Parathyroid adenoma (tissue), 2 donors: ENCODE measurements around the gene GNAO1.

Experiments
- H2AFZ ChIP-seq: fragments of 300-600 bp; sonication (generic); one replicate; pipeline ENCODE4 v1.7.0; 2017; ENCODE audit warnings: antibody characterized with exemption, mild to moderate bottlenecking
- H3K27ac ChIP-seq: fragments of 300-600 bp; sonication (generic); one replicate; pipeline ENCODE4 v1.7.0; 2017
- H3K27me3 ChIP-seq: fragments of 300-600 bp; sonication (generic); one replicate; pipeline ENCODE4 v1.7.0; 2017; ENCODE audit warnings: low read length; ENCODE audit not compliant: control insufficient read depth, insufficient read depth
- H3K36me3 ChIP-seq: fragments of 300-600 bp; sonication (generic); one replicate; pipeline ENCODE4 v1.7.0; 2017; ENCODE audit warnings: low read length; ENCODE audit not compliant: control insufficient read depth, insufficient read depth
- H3K4me1 ChIP-seq: fragments of 300-600 bp; sonication (generic); one replicate; pipeline ENCODE4 v1.7.0; 2017; ENCODE audit warnings: control low read depth
- H3K4me2 ChIP-seq: fragments of 300-600 bp; sonication (generic); one replicate; pipeline ENCODE4 v1.7.0; 2017; ENCODE audit warnings: low read length
- H3K4me3 ChIP-seq: fragments of 300-600 bp; sonication (generic); one replicate; pipeline ENCODE4 v1.7.0; 2017; ENCODE audit warnings: low read depth, low read length
- H3K79me2 ChIP-seq: fragments of 300-600 bp; sonication (generic); one replicate; pipeline ENCODE4 v1.7.0; 2017; ENCODE audit warnings: control low read depth
- H3K9ac ChIP-seq: fragments of 300-600 bp; sonication (generic); one replicate; pipeline ENCODE4 v1.7.0; 2017; ENCODE audit warnings: mild to moderate bottlenecking
- H3K9me3 ChIP-seq: fragments of 300-600 bp; sonication (generic); one replicate; pipeline ENCODE4 v1.7.0; 2017; ENCODE audit warnings: low read length; ENCODE audit not compliant: control insufficient read depth
- TF ChIP-seq, protein P1 (sequence below): fragments of 300-600 bp; sonication (generic); IDR thresholded peaks from one replicate; pipeline ENCODE4 v1.7.0; 2017; ENCODE audit warnings: antibody characterized with exemption, mild to moderate bottlenecking
- donor health status: primary hyperparathyroidism.

GNAO1 gene

DNA sequence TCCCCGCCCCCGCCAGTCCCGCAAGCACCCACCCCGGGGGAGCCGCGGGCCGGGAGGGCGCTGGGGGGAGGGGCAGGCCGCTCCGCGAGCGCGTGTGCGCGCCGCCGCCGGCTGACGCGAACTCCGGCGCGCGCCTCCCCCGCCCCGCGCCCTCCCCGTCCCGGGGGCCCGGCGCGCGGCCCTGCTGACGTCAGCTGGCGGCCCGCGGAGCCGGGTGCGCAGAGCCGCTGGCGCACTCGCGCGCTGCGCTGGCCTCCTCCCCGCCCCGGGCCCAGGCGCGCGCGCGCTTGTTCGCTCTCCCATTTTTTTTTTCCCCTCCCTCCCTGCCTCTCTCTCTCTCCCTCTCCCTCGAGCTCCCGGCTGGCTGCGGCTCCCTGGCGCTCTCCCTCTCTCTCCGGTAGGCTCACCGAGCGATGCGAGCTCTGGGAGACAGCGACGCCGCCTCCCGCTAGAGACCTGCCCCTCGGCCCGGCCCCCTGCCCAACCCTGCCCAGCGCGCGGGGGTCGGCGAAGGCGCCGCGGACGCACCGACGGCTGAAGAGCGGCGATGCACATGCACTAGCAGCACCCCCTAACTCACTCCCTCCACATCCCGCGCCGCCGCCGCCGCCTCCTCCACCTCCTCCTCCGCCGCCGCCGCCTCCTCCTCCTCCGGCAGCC, at the start of gene GNAO1:
GNAO1 (plus strand) TSS at position 334 of the 660 bp plus-strand sequence. CDS start 747 bp downstream, outside the sequence.
- Histone ChIP-seq H3K27ac (peak within 1 kb of the TSS; percentile 87), H3K36me3 (no peaks in the 10 kb centered on the region), H3K9ac (peak within 1 kb of the TSS; percentile 49), H2AFZ (peak within 1 kb of the TSS; percentile 97), H3K4me3 (peak within 1 kb of the TSS; percentile 61), H3K4me2 (peak within 1 kb of the TSS; percentile 81), H3K4me1 (peaks cover 8% of the 10 kb centered on the region), H3K9me3 (no peaks in the 10 kb centered on the region), H3K27me3 (no peaks in the 10 kb centered on the region), H3K79me2 (no peaks in the 10 kb centered on the region)
- TF ChIP-seq, protein P1, sequence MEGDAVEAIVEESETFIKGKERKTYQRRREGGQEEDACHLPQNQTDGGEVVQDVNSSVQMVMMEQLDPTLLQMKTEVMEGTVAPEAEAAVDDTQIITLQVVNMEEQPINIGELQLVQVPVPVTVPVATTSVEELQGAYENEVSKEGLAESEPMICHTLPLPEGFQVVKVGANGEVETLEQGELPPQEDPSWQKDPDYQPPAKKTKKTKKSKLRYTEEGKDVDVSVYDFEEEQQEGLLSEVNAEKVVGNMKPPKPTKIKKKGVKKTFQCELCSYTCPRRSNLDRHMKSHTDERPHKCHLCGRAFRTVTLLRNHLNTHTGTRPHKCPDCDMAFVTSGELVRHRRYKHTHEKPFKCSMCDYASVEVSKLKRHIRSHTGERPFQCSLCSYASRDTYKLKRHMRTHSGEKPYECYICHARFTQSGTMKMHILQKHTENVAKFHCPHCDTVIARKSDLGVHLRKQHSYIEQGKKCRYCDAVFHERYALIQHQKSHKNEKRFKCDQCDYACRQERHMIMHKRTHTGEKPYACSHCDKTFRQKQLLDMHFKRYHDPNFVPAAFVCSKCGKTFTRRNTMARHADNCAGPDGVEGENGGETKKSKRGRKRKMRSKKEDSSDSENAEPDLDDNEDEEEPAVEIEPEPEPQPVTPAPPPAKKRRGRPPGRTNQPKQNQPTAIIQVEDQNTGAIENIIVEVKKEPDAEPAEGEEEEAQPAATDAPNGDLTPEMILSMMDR, result no peak

DNA sequence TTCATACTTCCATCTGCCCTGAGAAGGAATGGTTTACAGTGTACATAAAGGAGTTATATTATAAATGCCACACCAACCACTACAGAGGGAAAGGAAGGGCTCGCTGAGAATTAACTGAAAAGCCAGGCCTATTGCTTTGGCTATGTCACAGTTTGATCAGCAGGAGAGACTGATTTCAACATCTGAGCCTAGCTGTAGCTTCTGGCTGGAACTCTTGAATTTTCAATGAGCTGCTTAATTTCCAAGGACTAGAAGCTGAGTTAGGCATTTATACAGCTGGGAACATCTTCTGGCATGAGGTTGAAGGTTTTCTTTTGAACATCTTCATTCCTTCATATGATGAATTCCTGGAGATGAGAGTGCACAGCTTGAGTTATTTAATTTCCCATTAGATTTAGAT, 47.6 kb upstream of the GNAO1 start:
- H3K36me3 ChIP-seq, result no peaks in the 10 kb centered on the region
- H3K27me3 ChIP-seq, result no peaks in the 10 kb centered on the region
- no peak overlapping the region for H3K9ac ChIP-seq
- H3K9me3 ChIP-seq, result no peaks in the 10 kb centered on the region
- no peaks in the 10 kb centered on the region for H3K79me2 ChIP-seq
- TF ChIP-seq, protein P1, result no peak
- H2AFZ ChIP-seq, result no peak overlapping the region
- H3K4me2 ChIP-seq, result no peak overlapping the region
- H3K4me3 ChIP-seq, result no peak overlapping the region
- no peak overlapping the region for H3K27ac ChIP-seq
- no peaks in the 10 kb centered on the region for H3K4me1 ChIP-seq

DNA sequence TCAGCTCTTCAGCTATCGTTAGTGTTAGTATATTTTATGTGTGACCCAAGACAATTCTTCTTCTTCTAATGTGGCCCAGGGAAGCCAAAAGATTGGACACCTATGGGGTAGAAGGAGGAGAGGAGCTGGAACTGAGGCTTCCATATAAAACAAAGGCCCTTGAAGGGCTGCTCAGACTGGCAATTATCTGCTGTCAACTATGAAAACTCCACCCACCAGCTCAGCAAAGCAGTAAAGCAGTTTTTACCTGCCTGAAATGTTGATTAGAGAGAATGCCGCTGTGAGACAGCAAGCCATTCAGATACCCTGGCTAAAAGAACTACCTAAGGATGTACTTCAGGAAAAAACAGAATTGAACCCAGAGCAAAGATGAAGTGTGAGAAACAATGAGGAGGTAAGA, 45.9 kb upstream of the GNAO1 start:
- Histone ChIP-seq H3K79me2 (no peaks in the 10 kb centered on the region), H3K27ac (no peak overlapping the region), H3K9me3 (no peaks in the 10 kb centered on the region), H3K4me3 (no peak overlapping the region), H3K27me3 (no peaks in the 10 kb centered on the region), H3K4me2 (no peak overlapping the region), H3K4me1 (no peaks in the 10 kb centered on the region), H3K36me3 (no peaks in the 10 kb centered on the region), H3K9ac (no peak overlapping the region), H2AFZ (no peak overlapping the region)
- TF ChIP-seq, protein P1, result no peak

DNA sequence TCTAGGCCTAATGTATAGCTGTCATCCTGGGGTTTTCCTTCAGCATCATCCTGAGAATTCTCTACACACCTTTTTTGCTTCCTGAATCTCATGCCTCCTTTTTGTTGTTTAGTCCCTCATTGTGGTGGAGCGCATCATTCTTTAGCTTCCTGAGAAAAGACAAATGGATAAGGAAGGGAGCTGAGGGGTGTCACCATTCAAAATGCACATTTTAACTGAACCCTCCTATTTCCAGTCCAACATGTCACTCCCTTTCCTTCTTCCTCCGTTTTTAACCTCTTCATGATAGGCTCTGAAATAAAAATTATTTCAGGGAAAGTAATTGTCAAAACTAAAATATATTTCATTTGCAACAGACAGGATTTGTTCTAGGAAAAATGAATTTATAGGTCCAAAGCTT, 39.7 kb upstream of the GNAO1 start:
- TF ChIP-seq, protein P1, result no peak
- Histone ChIP-seq H2AFZ (no peak overlapping the region), H3K9ac (no peak overlapping the region), H3K27me3 (no peaks in the 10 kb centered on the region), H3K36me3 (no peaks in the 10 kb centered on the region), H3K4me2 (no peak overlapping the region), H3K4me3 (no peak overlapping the region), H3K79me2 (no peaks in the 10 kb centered on the region), H3K27ac (no peak overlapping the region), H3K4me1 (no peaks in the 10 kb centered on the region), H3K9me3 (no peaks in the 10 kb centered on the region)

DNA sequence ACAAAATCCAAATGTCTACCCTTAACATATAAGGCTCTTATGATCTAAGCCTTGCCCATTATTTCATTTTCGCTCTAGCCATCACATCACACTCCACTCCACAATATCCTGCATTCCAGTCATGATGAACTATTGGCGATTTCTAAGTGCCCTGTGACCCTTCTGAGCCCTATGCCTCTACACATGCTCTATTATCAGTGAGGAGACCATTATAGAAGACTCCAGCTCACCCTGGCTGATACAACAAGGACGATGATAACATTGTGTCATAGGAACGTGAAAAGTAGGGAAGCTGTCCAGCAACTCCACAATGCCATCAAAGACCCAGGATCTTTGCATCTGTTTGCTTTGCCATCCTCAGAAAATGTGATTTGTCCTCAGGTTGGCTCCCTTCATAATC, 29.6 kb upstream of the GNAO1 start:
- TF ChIP-seq, protein P1, result no peak
- Histone ChIP-seq H3K9ac (no peak overlapping the region), H3K4me2 (no peak overlapping the region), H3K27ac (no peak overlapping the region), H2AFZ (no peak overlapping the region), H3K4me3 (no peak overlapping the region), H3K9me3 (no peaks in the 10 kb centered on the region), H3K36me3 (no peaks in the 10 kb centered on the region), H3K4me1 (no peaks in the 10 kb centered on the region), H3K79me2 (no peaks in the 10 kb centered on the region), H3K27me3 (no peaks in the 10 kb centered on the region)
